A673 (cell line): ENCODE measurements around the gene YTHDF2. TPM values are rescaled to one million over a fixed set of nuclear protein-coding genes. Genes with fewer than 3 reads are reported as not detected.

Experiments
- BruUV-seq: library from RNA; stranded (reverse); fragments of 400-500 nt; replicated peaks from 2 replicates; lab custom pipeline; 2021; lab: Mats Ljungman, UMichigan
- CTCF ChIA-PET: fragments of 300-600 bp; sonication (Branson Sonifier 250); formaldehyde crosslinking; loops from one replicate; lab custom pipeline; 2022; ENCODE audit warnings: antibody characterized with exemption; lab: Charles Lee
- POLR2A ChIA-PET: fragments of 300-600 bp; sonication (Branson Sonifier 250); formaldehyde crosslinking; loops from one replicate; lab custom pipeline; 2022; ENCODE audit warnings: antibody characterized with exemption; ENCODE audit not compliant: low non-redundant PET; lab: Charles Lee
- DNase-seq: peaks from one replicate; pipeline ENCODE4 v3.0.0-alpha.2; 2015; ENCODE audit warnings: low spot score
- H3K27ac ChIP-seq: fragments of 200-600 bp; sonication (generic); 2 replicates; pipeline ENCODE4 v1.5.1; 2016; ENCODE audit warnings: mixed run types, low read depth, mild to moderate bottlenecking, mixed read lengths, antibody characterized with exemption, low read length; ENCODE audit not compliant: poor library complexity, severe bottlenecking
- H3K27me3 ChIP-seq: fragments of 200-600 bp; sonication (generic); replicated peaks from 2 replicates; pipeline ENCODE4 v1.6.1; 2017; ENCODE audit warnings: mixed run types, low read depth, mild to moderate bottlenecking, mixed read lengths, antibody characterized with exemption, low read length; ENCODE audit not compliant: insufficient read depth, poor library complexity
- H3K36me3 ChIP-seq: fragments of 200-600 bp; sonication (generic); 2 replicates; pipeline ENCODE4 v1.6.1; 2016; ENCODE audit warnings: mixed run types, mild to moderate bottlenecking, mixed read lengths, antibody characterized with exemption, low read length; ENCODE audit not compliant: insufficient read depth, poor library complexity, severe bottlenecking
- H3K4me1 ChIP-seq: fragments of 200-600 bp; sonication (generic); 2 replicates; pipeline ENCODE4 v1.6.1; 2017; ENCODE audit warnings: mixed run types, mild to moderate bottlenecking, mixed read lengths, antibody characterized with exemption, low read length; ENCODE audit not compliant: insufficient read depth, poor library complexity, severe bottlenecking
- H3K4me3 ChIP-seq: fragments of 200-600 bp; sonication (generic); 2 replicates; pipeline ENCODE4 v1.5.1; 2016; ENCODE audit warnings: low read depth, mixed run types, mild to moderate bottlenecking, mixed read lengths, low read length; ENCODE audit not compliant: poor library complexity, severe bottlenecking
- H3K9me3 ChIP-seq: fragments of 200-600 bp; sonication (generic); 2 replicates; pipeline ENCODE4 v1.6.1; 2016; ENCODE audit warnings: mixed run types, low read depth, mild to moderate bottlenecking, mixed read lengths, antibody characterized with exemption, low read length; ENCODE audit not compliant: poor library complexity, severe bottlenecking
- EZH2 ChIP-seq: fragments of 200-600 bp; sonication (generic); IDR thresholded peaks from 2 replicates; pipeline ENCODE4 v1.6.1; 2017; ENCODE audit warnings: borderline replicate concordance, low read depth, mild to moderate bottlenecking, mixed read lengths, antibody characterized with exemption, low read length; ENCODE audit not compliant: poor library complexity, severe bottlenecking
- intact Hi-C: fragments of 100-400 bp; cut with micrococcal nuclease; formaldehyde crosslinking; loops from one replicate; pipeline ENCODE4 v1.10.0; 2022; ENCODE audit not compliant: unreplicated experiment
- total RNA-seq: library from RNA; stranded (reverse); gene quantifications from 2 replicates; pipeline ENCODE4 v1.2.3, GENCODE V29; 2021
- TF ChIP-seq, protein P1 (sequence below): fragments of 300-800, 200-600 bp; sonication (generic); conservative IDR thresholded peaks from 2 replicates; pipeline ENCODE4 v1.5.1; 2017; ENCODE audit warnings: low read depth, mild to moderate bottlenecking, antibody characterized with exemption, low read length, moderate library complexity, mixed read lengths

YTHDF2 gene
- total RNA-seq, 1 experiment from 2014 or later = 111 TPM

DNA sequence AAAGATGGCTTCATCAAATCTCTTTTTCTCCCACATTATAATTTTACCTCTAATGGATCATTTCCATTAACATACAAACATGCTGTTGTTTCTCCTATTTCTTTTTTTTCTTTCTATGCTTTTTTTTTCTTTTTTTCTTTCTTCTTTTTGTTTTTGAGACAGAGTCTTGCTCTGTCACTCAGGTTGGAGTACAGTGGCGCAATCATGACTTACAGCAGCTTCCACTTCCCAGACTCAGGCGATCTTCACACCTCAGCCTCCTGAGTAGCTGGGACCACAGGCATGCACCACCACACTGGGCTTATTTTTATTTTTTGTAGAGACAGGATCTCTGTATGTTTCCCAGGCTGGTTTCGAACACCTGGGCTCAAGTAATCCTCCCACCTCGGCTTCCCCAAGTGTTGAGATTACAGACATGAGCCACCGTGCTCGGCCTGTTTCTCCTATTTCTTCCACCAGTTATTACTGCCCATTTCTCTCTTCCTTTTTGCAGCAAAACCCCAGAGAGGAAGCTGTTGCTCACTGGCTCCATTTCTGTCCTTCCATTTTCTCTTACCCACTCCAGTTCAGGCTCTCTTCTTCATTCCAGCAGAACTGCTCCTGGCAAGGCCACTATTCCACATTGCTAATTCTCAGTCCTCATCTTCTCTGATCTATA is 43.1 kb downstream of the YTHDF2 start:
- DNase-seq = no peak
- ChIA-PET POLR2A (no interaction called here), CTCF (no interaction called here)
- Histone ChIP-seq H3K4me3 (no peak overlapping the region), H3K9me3 (no peaks in the 10 kb centered on the region), H3K36me3 (peaks cover 5% of the 10 kb centered on the region), H3K27me3 (no peaks in the 10 kb centered on the region), H3K27ac (no peak overlapping the region), H3K4me1 (no peaks in the 10 kb centered on the region)
- intact Hi-C loops = no loop called here
- no peak for TF ChIP-seq EZH2
- TF ChIP-seq, protein P1, sequence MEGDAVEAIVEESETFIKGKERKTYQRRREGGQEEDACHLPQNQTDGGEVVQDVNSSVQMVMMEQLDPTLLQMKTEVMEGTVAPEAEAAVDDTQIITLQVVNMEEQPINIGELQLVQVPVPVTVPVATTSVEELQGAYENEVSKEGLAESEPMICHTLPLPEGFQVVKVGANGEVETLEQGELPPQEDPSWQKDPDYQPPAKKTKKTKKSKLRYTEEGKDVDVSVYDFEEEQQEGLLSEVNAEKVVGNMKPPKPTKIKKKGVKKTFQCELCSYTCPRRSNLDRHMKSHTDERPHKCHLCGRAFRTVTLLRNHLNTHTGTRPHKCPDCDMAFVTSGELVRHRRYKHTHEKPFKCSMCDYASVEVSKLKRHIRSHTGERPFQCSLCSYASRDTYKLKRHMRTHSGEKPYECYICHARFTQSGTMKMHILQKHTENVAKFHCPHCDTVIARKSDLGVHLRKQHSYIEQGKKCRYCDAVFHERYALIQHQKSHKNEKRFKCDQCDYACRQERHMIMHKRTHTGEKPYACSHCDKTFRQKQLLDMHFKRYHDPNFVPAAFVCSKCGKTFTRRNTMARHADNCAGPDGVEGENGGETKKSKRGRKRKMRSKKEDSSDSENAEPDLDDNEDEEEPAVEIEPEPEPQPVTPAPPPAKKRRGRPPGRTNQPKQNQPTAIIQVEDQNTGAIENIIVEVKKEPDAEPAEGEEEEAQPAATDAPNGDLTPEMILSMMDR = no peak
- BruUV-seq = no TSS peak

DNA sequence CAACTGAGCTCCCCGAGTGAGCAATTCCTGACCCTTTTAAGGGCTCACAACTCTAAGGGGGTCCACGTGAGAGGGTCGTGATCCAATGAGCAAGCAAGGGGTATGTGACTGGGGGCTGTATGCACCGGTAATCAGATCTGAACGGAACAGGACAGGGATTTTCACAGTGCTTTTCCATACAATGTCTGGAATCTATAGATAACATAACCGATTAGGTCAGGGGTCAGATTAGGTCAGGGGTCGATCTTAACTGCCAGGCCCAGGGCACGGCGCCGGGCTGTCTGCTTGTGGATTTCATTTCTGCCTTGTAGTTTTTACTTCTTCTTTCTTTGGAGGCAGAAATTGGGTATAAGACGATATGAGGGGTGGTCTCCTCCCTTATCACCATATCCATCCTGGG is 44.6 kb downstream of the YTHDF2 start:
- Histone ChIP-seq H3K27me3 (no peaks in the 10 kb centered on the region), H3K36me3 (no peaks in the 10 kb centered on the region), H3K27ac (no peak overlapping the region), H3K4me1 (no peaks in the 10 kb centered on the region), H3K9me3 (no peaks in the 10 kb centered on the region), H3K4me3 (no peak overlapping the region)
- ChIA-PET CTCF (no interaction called here), POLR2A (no interaction called here)
- no TSS peak for BruUV-seq
- no peak for TF ChIP-seq EZH2
- TF ChIP-seq, protein P1 = no peak
- intact Hi-C loops = no loop called here
- no peak for DNase-seq

DNA sequence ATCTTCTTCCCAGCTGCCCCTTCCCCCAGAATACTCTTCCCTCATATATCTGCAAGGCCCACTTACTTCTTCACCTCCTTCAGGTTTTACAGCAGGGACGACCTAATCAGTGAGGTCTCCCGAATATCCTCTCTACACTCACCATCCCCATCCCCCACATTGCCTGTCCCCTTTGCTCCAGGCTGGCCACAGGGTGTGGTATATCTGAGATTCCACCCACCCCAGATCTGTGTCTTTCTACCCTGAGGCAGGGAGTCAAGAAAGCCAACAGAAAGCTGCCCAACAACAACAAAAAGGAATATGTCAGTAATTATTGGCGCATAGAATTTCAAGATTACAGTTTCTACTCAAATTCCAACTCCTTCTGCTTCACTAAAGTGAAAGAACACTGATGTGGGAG is 45.3 kb downstream of the YTHDF2 start:
- ChIA-PET POLR2A (no interaction called here), CTCF (interaction anchor here (1.0 kb wide), 1 partner anchor 94 kb away, joined by 6 read pairs; no protein-coding TSS in a partner anchor)
- TF ChIP-seq, protein P1 = no peak
- TF ChIP-seq EZH2 = no peak
- no peaks in the 10 kb centered on the region for H3K36me3 ChIP-seq
- H3K27ac ChIP-seq = no peak overlapping the region
- no TSS peak for BruUV-seq
- intact Hi-C loops = no loop called here
- H3K4me1 ChIP-seq = no peaks in the 10 kb centered on the region
- no peak for DNase-seq
- no peaks in the 10 kb centered on the region for H3K9me3 ChIP-seq
- H3K27me3 ChIP-seq = no peaks in the 10 kb centered on the region
- H3K4me3 ChIP-seq = no peak overlapping the region
